Hematopoietic multipotent progenitor cell treated with erythropoietin and hydrocortisone succinate and interleukin-3 and kit ligand, for 8 days (in vitro differentiated cells): ENCODE results near the gene PDK2.
A peak's percentile ranks its signal among the peaks of the same experiment; 100 is the strongest.

Experiments
- DNase-seq: peaks from one replicate; pipeline ENCODE4 v3.0.0-alpha.2; 2015

PDK2 gene

GRCh38 chr17:50152736-50153135 lies 57.6 kb downstream of the PDK2 start:
- DNase-seq = no peak

- DNase-seq = peak; percentile 98
Observed at GRCh38 chr17:50153650-50154575, 58.8 kb downstream of the PDK2 start.

- peak; percentile 20 for DNase-seq
Observed at GRCh38 chr17:50154604-50155003, 59.5 kb downstream of the PDK2 start.

- DNase-seq = peak; percentile 57
Observed at GRCh38 chr17:50155115-50155819, 60.1 kb downstream of the PDK2 start.

- DNase-seq = peak; percentile 15
Observed at GRCh38 chr17:50157891-50158290, 62.7 kb downstream of the PDK2 start.

GRCh38 chr17:50161023-50161910 lies 66.1 kb downstream of the PDK2 start:
- DNase-seq = peak; percentile 89
